GM11168 (cell line): ENCODE measurements around the gene ITPK1.
"Not testable (repeated sequence)": the region's sequence is repeated elsewhere in the genome, so short reads cannot be mapped to it uniquely, and the experiment has no call there.

ENCODE experiments used
- in situ Hi-C: fragments of 300-500 bp; cut with MboI; formaldehyde crosslinking; loops from one replicate; pipeline ENCODE4 v1.12.0; 2022; ENCODE audit warnings: low sequenced_read_pairs; ENCODE audit not compliant: unreplicated experiment

Gene ITPK1

GRCh38 chr14:93115821-93116675 is at the start of gene ITPK1:
ITPK1 (minus strand) TSS chr14:93115925; CDS start chr14:93115163, 762 bp downstream.
- in situ Hi-C loops, result no loop called here

GRCh38 chr14:93163564-93163963 is 47.8 kb upstream of the ITPK1 start:
- in situ Hi-C loops, result no loop called here

- in situ Hi-C loops, result no loop called here
Measured at GRCh38 chr14:93161411-93161940, 45.8 kb upstream of the ITPK1 start.

- in situ Hi-C loops, result no loop called here
Measured at GRCh38 chr14:93160353-93160801, 44.7 kb upstream of the ITPK1 start.

GRCh38 chr14:93159625-93160352 is 44.1 kb upstream of the ITPK1 start:
- in situ Hi-C loops, result not testable (repeated sequence)

GRCh38 chr14:93158349-93158748 is 42.6 kb upstream of the ITPK1 start:
- in situ Hi-C loops, result not testable (repeated sequence)

GRCh38 chr14:93156693-93157369 is 41.1 kb upstream of the ITPK1 start:
- in situ Hi-C loops, result no loop called here

GRCh38 chr14:93155667-93156066 is 39.9 kb upstream of the ITPK1 start:
- in situ Hi-C loops, result no loop called here

- in situ Hi-C loops, result no loop called here
Measured at GRCh38 chr14:93153121-93153520, 37.4 kb upstream of the ITPK1 start.

GRCh38 chr14:93150227-93151208 is 34.8 kb upstream of the ITPK1 start:
- in situ Hi-C loops, result no loop called here

GRCh38 chr14:93148979-93149378 is 33.3 kb upstream of the ITPK1 start:
- in situ Hi-C loops, result loop anchor here (10.0 kb wide), 1 partner anchor 204 kb away; no protein-coding TSS in a partner anchor

GRCh38 chr14:93146119-93146518 is 30.4 kb upstream of the ITPK1 start:
- in situ Hi-C loops, result loop anchor here (10.0 kb wide), 1 partner anchor 201 kb away; no protein-coding TSS in a partner anchor

- in situ Hi-C loops, result loop anchor here (10.0 kb wide), 1 partner anchor 198 kb away; no protein-coding TSS in a partner anchor
Measured at GRCh38 chr14:93142854-93143652, 27.3 kb upstream of the ITPK1 start.

- in situ Hi-C loops, result no loop called here
Measured at GRCh38 chr14:93137864-93138263, 22.1 kb upstream of the ITPK1 start.

- in situ Hi-C loops, result not testable (repeated sequence)
Measured at GRCh38 chr14:93136508-93136907, 20.8 kb upstream of the ITPK1 start.

GRCh38 chr14:93136009-93136408 is 20.3 kb upstream of the ITPK1 start:
- in situ Hi-C loops, result no loop called here

GRCh38 chr14:93135399-93135798 is 19.7 kb upstream of the ITPK1 start:
- in situ Hi-C loops, result no loop called here

- in situ Hi-C loops, result no loop called here
Measured at GRCh38 chr14:93133464-93133863, 17.7 kb upstream of the ITPK1 start.
